WI38 (cell line): ENCODE measurements around the gene ABCC3.

Experiments
- H3K4me3 ChIP-seq: 2 replicates; pipeline ENCODE4 v1.5.1; 2011; ENCODE audit warnings: low read depth, mild to moderate bottlenecking, control low read depth, low read length
- CTCF ChIP-seq: IDR thresholded peaks from 2 replicates; pipeline ENCODE4 v1.5.1; 2012; ENCODE audit warnings: low read depth, mild to moderate bottlenecking, control low read depth, low read length

The ABCC3 gene

DNA sequence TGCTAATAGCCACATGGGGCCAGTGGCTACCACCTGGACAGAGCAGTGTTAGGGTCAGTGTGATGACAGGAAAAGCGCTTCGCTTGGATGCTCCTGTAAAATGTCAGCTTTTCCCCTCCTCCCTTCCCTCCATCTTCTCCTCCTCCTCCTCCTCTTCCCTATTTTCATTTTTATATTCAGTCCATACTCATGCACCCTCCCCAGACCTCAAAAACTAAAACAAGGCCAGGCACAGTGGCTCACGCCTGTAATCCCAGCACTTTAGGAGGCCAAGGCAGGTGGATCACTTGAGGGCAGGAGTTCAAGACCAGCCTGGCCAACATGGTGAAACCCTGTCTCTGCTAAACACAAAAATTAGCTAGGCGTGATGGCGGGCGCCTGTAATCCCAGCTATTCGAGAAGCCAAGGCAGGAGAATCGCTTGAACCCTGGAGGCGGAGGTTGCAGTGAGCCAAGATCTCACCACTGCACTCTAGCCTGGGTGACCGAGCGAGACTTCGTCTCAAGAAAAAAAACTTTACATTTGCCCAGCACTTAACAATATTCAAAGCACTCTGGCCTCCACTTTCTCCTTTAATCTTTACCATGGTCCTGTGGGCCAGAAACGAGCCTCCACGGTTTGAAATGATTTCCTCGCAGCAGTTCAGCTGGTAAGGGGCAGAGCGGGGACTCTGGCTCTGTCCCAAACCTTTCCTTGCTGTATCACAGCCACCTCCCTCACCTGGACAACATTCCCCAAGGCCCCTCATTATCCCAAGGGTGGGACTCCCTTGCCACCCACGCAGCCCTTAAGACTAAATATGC lies 51.2 kb downstream of the ABCC3 start:
- TF ChIP-seq CTCF, result no peak

DNA sequence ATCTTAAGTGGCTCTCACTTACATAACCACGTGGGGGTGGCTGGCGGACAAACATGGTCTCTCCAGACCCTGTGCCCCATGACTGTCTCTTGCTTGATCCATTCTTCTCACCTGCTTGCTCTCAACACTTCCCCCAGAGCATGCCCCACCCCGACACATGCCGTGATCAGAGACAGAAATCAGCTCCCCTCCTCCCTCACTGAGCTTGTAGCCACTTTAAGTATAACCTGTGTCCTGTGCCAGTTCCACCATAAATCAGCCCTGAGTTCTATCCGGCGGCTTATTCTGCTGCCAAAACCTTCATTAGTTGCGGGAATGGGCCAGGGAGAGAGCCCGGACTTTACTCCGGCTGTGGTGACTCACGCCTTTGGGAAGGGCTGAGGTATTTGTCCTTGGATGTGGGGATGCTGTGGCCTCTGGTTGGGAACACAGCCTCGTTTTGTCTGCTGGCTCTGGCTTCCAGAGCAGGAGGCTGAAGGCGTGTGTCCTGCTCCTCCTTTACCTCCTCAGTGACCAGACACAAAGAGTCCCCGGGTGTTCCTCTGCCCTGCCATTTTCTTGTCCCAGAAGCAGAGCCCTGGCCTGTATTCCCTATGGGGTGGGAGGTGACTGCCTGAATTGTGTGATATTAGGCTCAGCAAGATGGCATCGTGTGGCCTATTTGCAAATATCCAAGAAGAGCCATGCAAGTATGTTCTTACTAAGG lies 52.0 kb downstream of the ABCC3 start:
- no peak for TF ChIP-seq CTCF

More for the DNA sequence above, 51.2 kb downstream of the ABCC3 start:
- H3K4me3 ChIP-seq, result no peak overlapping the region

DNA sequence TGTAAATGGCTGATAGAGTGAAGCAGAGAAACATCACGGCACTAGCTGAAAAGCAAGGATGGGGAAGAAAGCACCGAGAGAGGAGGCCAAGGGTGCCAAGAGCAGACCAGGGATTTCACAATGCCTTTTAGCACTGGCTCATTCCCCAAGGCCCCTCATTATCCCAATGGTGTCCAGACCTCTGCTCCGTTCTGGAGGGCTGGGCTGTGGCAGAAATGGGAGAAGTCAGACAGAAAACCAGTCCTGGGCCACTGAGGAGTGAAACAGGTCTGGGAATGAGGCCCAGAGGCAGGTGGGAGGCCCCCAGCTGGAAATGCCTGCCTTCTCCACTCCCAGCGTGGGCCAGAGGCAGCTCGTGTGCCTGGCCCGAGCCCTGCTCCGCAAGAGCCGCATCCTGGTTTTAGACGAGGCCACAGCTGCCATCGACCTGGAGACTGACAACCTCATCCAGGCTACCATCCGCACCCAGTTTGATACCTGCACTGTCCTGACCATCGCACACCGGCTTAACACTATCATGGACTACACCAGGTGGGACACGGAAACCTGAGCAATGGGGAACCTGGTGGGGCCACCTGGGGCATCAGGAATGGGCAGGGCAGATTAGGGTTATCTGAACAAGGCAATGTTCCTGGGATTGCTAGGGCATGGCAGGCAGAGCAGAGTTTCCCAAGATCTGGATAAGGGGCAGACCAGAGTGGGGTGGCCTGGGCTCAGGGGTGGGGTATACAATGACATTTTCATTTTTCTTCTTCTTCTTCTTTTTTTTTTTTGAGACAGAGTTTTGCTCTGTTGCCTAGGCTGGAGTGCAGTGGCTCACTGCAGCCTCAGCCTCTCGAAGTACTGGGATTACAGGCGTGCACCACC lies 52.8 kb downstream of the ABCC3 start:
- H3K4me3 ChIP-seq, result no peak overlapping the region
- TF ChIP-seq CTCF, result no peak

More for the DNA sequence above, 52.0 kb downstream of the ABCC3 start:
- H3K4me3 ChIP-seq, result no peak overlapping the region

GRCh38 chr17:50688245-50688644 lies 53.6 kb downstream of the ABCC3 start:
- TF ChIP-seq CTCF, result no peak
- no peak overlapping the region for H3K4me3 ChIP-seq

GRCh38 chr17:50689251-50689650 lies 54.6 kb downstream of the ABCC3 start:
- no peak overlapping the region for H3K4me3 ChIP-seq
- TF ChIP-seq CTCF, result no peak

DNA sequence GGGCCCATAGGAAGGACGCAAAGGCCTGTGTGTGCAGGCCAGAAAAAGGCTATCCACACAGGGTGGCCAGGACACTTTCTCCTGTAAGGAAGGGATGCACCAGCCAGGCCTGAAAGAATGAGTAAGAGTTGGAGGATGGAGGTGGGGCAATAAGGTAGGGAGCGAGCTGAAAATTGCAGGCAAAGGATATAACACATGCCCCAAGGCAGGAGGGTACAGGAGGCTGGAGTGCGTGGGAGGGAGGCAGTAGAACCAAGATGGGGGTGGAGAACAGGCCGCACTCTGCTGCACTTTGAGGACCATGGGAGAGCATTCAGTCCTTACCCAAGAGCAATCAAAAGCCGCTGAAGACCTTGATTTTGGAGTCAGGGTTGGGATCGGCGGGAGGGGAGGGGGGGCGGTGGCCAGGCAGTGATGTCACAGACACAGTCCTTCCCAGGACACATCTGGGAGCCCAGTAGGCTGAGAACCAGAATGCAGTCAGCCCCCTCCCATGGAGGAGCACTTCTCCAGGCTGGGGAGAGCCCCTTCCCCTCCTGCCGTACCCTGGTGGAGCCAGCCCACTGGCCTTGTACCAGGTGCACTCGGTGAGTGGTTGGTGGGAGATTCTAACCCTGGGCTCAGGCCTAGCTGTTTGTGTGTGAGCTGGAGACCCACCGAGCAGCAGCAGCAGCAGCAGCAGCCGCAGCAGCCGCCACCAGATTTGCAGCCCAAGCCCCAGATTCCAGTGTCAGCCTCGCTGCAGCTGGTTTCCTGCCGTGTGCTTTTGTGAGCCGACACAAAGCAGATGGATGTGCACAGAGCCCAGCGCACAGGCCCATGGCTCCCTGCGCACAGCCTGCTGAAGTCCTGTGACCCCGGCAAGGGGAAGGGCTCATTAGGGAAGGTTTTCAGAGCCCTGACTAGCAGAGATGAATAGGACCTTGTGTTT lies 55.5 kb downstream of the ABCC3 start:
- TF ChIP-seq CTCF, result no peak
- no peak overlapping the region for H3K4me3 ChIP-seq
